SU-DHL-6 (cell line): Measurements from ENCODE around the gene SMC4.

Experiments used
- H2AFZ ChIP-seq: fragments of 200-600 bp; sonication (generic); 2 replicates; pipeline ENCODE4 v1.6.1; 2014; ENCODE audit warnings: low read depth, mild to moderate bottlenecking, moderate library complexity, mixed read lengths, antibody characterized with exemption, low read length; ENCODE audit not compliant: severe bottlenecking
- H3F3A ChIP-seq: fragments of 200-600 bp; shearing (Covaris generic); 2 replicates; pipeline ENCODE4 v1.6.0; 2016; ENCODE audit warnings: antibody characterized with exemption, mild to moderate bottlenecking; ENCODE audit not compliant: insufficient read depth
- H3K27ac ChIP-seq: fragments of 200-600 bp; sonication (generic); 2 replicates; pipeline ENCODE4 v1.5.1; 2016; ENCODE audit warnings: low read depth, mild to moderate bottlenecking, low read length, moderate library complexity, mixed read lengths
- H3K27me3 ChIP-seq: fragments of 200-600 bp; sonication (generic), shearing (Covaris generic); 2 replicates; pipeline ENCODE4 v1.6.0; 2014; ENCODE audit warnings: mild to moderate bottlenecking, low read length
- H3K36me3 ChIP-seq: fragments of 200-600 bp; sonication (generic); 2 replicates; pipeline ENCODE4 v1.6.1; 2014; ENCODE audit warnings: mild to moderate bottlenecking, low read length, mixed read lengths
- H3K4me2 ChIP-seq: fragments of 300-600, 200-600 bp; shearing (Covaris generic), sonication (generic); 2 replicates; pipeline ENCODE4 v1.6.0; 2014; ENCODE audit warnings: low read length, low read depth, mild to moderate bottlenecking; ENCODE audit not compliant: poor library complexity, severe bottlenecking
- H3K4me3 ChIP-seq: fragments of 200-600 bp; sonication (generic); 2 replicates; pipeline ENCODE4 v1.5.1; 2014; ENCODE audit warnings: antibody characterized with exemption, low read length, mild to moderate bottlenecking, mixed read lengths; ENCODE audit not compliant: insufficient read depth, poor library complexity, severe bottlenecking
- H3K79me2 ChIP-seq: fragments of 200-600 bp; sonication (generic); 2 replicates; pipeline ENCODE4 v1.6.1; 2014; ENCODE audit warnings: mild to moderate bottlenecking, low read length, moderate library complexity; ENCODE audit not compliant: insufficient read depth
- H3K9ac ChIP-seq: fragments of 200-600 bp; sonication (generic); 2 replicates; pipeline ENCODE4 v1.7.0; 2014; ENCODE audit warnings: mild to moderate bottlenecking, low read length
- H3K9me2 ChIP-seq: fragments of 200-600 bp; sonication (generic); replicated peaks from 2 replicates; pipeline ENCODE4 v1.6.1; 2014; ENCODE audit warnings: low read length; ENCODE audit not compliant: insufficient read depth
- H3K9me3 ChIP-seq: fragments of 200-600 bp; sonication (generic); 2 replicates; pipeline ENCODE4 v1.6.1; 2014; ENCODE audit warnings: low read length, mixed read lengths; ENCODE audit not compliant: insufficient read depth
- H4K20me1 ChIP-seq: fragments of 200-600 bp; sonication (generic); 2 replicates; pipeline ENCODE4 v1.6.1; 2014; ENCODE audit warnings: low read depth, mild to moderate bottlenecking, antibody characterized with exemption, low read length, moderate library complexity, mixed read lengths
- CTCF ChIP-seq: fragments of 200-600 bp; sonication (generic); IDR thresholded peaks from one replicate; pipeline ENCODE4 v1.5.1; 2017; ENCODE audit warnings: antibody characterized with exemption, mild to moderate bottlenecking, low read length, moderate library complexity; ENCODE audit not compliant: insufficient read depth, poor library complexity, severe bottlenecking
- EZH2phosphoT487 ChIP-seq: fragments of 200-600 bp; sonication (generic), shearing (Covaris generic); conservative IDR thresholded peaks from 2 replicates; pipeline ENCODE4 v1.6.1; 2018; ENCODE audit warnings: mild to moderate bottlenecking, antibody characterized with exemption, low read length, moderate library complexity, mixed read lengths

SMC4 gene

DNA sequence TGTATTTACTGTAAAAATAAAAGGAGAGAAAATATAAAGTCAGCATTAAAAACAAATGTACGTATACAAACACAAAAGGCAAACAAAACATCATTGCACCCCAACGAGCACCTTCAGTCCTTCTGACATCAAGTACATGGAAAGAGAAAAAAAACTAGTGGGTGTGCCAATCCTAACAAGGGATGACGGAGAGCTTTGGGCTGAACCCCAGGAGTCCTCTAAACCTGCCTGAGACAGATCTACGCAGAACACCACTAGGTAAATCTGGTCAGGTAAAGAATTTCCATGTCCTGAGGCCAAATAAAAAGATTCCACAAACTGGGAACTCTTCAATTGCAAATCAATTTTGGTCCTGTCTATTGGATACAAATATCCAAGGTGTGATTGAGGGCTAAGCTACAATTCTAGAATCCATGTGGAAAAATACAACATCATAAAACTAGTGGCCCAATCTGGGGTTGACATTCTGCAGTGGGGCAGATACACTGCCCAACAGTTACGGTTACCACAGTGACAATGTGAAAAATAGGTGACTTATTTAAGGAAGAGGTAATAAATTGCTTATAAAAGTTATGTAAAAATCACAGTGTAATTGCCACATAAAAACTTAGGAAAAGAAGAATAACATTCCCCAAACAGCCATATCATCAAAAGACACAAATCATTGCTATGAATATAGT lies 14.7 kb upstream of the SMC4 start:
- H4K20me1 ChIP-seq, result 0 out of 2 replicates have a peak, but pooled peaks cover 8% of the 10 kb centered on the region
- H3F3A ChIP-seq, result no peaks in the 10 kb centered on the region
- no peaks in the 10 kb centered on the region for H3K9me2 ChIP-seq
- no peak overlapping the region for H2AFZ ChIP-seq
- H3K27ac ChIP-seq, result no peak overlapping the region
- peaks cover 14% of the 10 kb centered on the region; the same call in 1 of the 2 replicates for H3K36me3 ChIP-seq
- no peak overlapping the region for H3K4me2 ChIP-seq
- no peaks in the 10 kb centered on the region for H3K27me3 ChIP-seq
- peaks cover 29% of the 10 kb centered on the region for H3K79me2 ChIP-seq
- no peak overlapping the region for H3K4me3 ChIP-seq
- TF ChIP-seq CTCF (no peak), EZH2phosphoT487 (no peak)
- no peak overlapping the region for H3K9ac ChIP-seq
- no peaks in the 10 kb centered on the region for H3K9me3 ChIP-seq

DNA sequence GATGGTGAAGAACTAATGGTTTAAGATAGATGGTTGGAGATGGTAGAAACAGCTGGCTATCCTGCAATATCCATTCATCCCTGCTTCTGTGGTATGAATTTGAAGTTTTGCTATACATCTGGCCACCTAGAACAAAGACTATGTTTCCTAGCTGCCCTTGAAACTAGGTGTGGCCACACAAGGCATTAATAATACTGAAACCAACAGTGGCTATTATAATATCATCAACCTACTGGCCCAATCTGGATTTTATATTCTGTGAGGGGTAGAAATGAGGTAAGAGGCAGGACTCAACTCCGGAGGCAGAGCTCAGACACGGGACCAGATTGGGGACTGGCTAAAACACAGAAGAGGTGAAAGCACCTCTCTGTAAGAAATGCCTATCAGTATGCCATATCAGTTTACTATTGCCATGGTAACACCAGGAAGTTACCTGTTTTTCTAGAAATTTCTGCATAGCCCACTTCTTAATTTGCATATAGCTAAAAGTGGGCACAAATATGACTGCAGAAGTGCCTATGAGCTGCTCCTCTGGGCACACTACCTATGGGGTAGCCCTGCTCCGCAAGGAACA lies 8.8 kb upstream of the SMC4 start:
- H3K9me2 ChIP-seq, result no peaks in the 10 kb centered on the region
- no peaks in the 10 kb centered on the region for H3K36me3 ChIP-seq
- no peak overlapping the region for H3K9ac ChIP-seq
- H3K9me3 ChIP-seq, result no peaks in the 10 kb centered on the region
- H3K4me3 ChIP-seq, result no peak overlapping the region
- no peak overlapping the region for H3K4me2 ChIP-seq
- peaks cover 45% of the 10 kb centered on the region for H3K79me2 ChIP-seq
- no peaks in the 10 kb centered on the region for H3K27me3 ChIP-seq
- no peak overlapping the region for H2AFZ ChIP-seq
- no peak overlapping the region for H3K27ac ChIP-seq
- TF ChIP-seq EZH2phosphoT487, result no peak
- no peaks in the 10 kb centered on the region for H3F3A ChIP-seq
- H4K20me1 ChIP-seq, result no peaks in the 10 kb centered on the region

GRCh38 chr3:160392798-160393197 lies 6.7 kb upstream of the SMC4 start:
- Histone ChIP-seq H3K36me3 (no peaks in the 10 kb centered on the region), H2AFZ (no peak overlapping the region), H3K79me2 (peaks cover 42% of the 10 kb centered on the region), H3K4me3 (no peak overlapping the region), H3F3A (no peaks in the 10 kb centered on the region), H4K20me1 (no peaks in the 10 kb centered on the region), H3K4me2 (no peak overlapping the region), H3K27ac (no peak overlapping the region), H3K9me2 (no peaks in the 10 kb centered on the region), H3K9ac (no peak overlapping the region), H3K9me3 (no peaks in the 10 kb centered on the region), H3K27me3 (no peaks in the 10 kb centered on the region)
- TF ChIP-seq CTCF, result no peak
- no peak for TF ChIP-seq EZH2phosphoT487

- Histone ChIP-seq H3K27ac (no peak overlapping the region), H3K9me2 (no peaks in the 10 kb centered on the region), H3K36me3 (no peaks in the 10 kb centered on the region), H3K9ac (no peak overlapping the region), H3K4me3 (no peak overlapping the region), H3K79me2 (peaks cover 48% of the 10 kb centered on the region), H2AFZ (no peak overlapping the region), H3K4me2 (no peak overlapping the region), H3K27me3 (no peaks in the 10 kb centered on the region), H4K20me1 (no peaks in the 10 kb centered on the region), H3K9me3 (no peaks in the 10 kb centered on the region), H3F3A (no peaks in the 10 kb centered on the region)
- TF ChIP-seq CTCF (no peak), EZH2phosphoT487 (no peak)
Measured at GRCh38 chr3:160393346-160394008, 6.0 kb upstream of the SMC4 start.
